Cerebellar cortex (tissue), 1 donor: ENCODE measurements around the gene HRC.
"Not testable (repeated sequence)": the region's sequence is repeated elsewhere in the genome, so short reads cannot be mapped to it uniquely, and the experiment has no call there.

Experiments used
- DNase-seq: peaks from one replicate; pipeline ENCODE4 v3.0.0-alpha.2; 2015; ENCODE audit warnings: low spot score

The HRC gene

DNA sequence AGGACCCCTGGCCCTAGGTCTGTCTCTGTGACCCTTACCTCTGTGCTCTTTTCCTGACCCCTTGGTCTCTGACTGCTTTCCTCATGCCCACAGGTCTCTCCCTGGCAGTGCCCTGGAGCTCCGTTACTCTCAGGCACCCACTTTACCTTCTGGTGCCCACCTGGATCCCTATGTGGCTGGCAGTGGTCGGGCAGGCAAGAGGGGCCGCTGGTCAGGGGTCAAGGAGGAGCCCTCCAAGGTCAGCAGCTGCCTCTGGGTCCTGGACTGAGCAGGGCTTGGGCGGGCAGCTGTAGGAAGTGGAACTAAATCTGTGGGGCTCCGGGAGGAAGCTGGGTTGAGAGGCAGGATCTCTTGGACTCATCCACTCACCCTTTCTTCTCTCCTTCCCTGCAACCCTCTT, 19.5 kb downstream of the HRC start:
- no peak for DNase-seq

DNA sequence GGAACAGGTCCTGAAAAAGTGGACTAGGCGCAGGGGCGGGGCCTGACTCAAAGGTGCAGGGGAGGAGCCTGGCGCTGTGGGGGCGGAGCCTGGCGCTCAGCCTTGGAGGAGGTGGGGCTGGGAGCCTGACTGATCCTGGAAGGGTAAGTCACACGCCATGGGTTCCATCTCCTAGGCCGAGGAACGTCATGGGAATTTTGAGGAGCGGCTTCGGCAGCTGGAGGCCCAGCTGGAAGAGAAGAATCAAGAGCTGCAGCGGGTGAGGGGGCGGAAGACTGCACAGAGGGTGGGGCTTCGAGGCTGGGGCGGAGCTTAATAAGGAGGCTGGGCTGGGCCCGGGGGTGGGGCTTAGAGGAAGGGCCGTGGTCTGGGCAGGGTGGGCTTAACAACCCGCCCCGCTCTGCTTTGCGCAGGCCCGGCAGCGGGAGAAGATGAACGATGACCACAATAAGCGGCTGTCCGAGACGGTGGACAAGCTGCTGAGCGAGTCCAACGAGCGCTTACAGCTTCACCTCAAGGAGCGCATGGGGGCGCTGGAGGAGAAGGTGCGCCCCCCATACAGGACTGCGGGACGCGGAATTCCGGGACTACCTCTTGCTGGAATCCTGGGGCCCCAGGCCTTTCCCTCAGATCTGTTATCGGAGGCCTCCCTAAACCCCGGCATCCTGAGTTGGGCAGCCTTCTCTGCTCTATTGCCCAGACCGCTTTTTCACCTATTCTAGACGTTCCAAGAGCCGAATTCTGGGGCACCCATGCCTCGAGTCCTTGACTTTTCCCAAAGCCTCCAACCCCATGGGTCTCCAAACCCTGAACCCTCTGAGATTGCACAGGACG, 21.4 kb downstream of the HRC start:
- DNase-seq: no peak

DNA sequence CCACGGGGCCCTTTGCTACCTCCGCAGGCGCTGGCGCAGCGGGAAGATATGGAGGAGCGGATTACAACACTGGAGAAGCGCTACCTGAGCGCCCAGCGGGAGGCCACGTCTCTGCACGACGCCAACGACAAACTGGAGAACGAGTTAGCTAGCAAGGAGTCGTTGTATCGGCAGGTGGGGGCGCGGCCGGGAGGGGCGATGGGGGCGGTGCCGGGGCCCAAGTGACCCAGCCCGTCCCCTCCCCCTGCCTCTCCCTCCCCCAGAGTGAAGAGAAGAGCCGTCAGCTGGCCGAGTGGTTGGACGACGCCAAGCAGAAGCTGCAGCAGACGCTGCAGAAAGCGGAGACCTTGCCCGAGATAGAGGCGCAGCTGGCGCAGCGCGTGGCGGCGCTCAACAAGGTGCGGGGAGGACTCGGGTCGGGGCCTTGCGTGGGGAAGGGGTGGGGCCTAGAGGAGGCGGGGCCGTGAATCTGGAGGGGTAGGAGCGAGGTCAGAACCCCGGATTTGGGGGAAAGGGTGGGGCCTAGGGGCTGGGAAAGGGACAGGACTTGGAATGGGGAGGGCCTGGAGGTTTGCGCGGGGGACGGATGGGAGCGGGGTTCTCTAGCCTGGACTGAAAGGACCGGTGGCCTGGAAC, 22.1 kb downstream of the HRC start:
- DNase-seq: no peak

DNA sequence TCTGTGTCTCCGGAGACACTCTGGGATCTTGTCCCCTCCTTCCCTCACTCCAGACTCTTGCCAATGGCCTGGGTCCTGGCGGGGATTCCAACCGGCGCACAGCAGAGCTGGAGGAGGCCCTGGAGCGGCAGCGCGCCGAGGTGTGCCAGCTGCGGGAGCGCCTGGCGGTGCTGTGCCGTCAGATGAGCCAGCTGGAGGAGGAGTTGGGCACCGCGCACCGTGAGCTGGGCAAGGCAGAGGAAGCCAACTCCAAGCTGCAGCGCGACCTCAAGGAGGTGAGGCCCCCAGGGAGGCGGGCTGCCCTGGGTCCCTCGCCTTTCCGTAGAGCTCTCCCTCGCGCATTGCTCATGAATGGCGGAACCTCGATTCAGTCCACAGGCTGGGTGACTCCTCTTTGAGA, 24.9 kb downstream of the HRC start:
- DNase-seq: no peak

DNA sequence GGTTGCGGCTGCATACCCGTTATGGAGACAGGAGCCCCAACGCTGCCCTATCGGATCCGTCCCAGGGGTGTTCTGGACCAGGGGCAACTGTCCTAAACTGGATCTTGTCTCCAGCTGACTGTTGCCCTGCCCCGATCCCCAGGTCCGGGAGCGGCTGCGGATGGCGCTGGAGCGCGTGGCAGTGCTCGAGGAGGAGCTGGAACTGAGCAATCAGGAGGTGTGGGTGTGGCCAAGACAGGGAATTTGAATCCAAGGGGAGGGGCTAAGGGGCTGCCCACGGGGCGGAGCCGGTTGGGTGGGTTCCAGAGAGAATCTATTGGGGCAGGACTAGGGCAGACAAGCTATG, 26.0 kb downstream of the HRC start:
- no peak for DNase-seq

DNA sequence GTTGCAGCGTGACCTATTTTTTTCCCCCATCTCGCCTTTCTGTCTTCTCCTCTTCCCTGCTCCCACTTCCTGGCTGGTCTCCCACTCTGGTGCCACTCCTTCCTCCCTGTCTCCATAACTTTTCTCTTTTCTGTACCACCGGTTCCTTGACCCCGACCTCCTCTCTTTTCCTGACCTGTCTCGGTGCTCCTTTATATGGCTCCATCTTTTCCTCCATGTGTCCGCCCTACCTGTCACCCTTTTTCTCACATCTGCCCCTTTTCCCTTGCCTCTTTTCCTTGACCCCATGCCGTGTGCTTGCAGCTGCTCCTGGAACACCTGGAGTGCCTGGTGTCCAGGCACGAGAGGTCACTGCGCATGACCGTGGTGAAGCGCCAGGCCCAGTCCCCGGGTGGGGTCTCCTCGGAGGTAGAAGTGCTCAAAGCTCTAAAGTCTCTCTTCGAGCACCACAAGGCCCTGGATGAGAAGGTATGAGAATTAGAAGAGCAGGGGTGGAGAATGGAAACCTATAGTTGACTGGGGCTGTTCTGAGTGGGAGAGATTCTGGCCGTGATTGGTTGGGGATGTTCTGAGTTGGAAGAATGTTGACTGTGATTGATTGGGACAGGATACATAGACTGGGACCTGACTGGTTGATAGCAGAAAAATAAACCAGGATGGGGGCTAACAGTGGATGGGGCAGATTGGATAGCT, 26.5 kb downstream of the HRC start:
- no peak for DNase-seq

DNA sequence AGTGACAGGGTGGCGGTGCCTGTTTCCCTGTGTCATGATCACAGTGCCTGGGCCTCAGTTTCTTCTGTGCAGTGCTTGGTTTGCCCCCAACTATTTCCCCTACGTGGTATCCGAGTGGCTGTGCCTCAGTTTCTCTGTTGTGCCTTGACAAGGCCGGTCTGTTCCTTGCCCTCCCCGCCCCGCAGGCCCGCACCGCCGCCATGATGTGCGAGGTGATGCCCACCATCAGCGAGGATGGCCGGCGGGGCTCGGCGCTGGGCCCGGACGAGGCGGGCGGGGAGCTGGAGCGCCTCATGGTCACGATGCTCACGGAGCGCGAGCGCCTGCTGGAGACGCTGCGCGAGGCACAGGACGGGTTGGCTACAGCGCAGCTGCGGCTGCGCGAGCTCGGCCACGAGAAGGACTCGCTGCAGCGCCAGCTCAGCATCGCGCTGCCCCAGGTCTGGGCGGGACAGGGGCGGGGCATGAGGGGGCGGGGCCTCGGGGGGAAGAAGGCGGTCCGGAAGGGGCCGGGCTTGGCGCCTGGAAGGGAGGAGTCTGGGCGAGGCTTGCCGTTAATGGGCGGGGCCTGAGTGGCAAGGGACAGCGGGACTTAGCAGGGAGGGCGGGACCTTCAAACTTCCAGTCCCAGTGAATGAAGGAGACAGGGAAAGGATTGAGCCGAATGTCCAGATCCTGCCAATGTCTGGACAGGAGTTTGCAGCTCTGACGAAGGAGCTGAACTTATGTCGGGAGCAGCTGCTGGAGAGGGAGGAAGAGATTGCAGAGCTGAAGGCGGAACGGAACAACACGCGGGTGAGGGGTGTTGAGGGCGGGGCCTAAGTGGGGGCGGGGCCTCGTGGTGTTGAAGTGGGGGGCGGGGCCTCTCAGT, 27.3 kb downstream of the HRC start:
- peak; percentile 98 for DNase-seq

DNA sequence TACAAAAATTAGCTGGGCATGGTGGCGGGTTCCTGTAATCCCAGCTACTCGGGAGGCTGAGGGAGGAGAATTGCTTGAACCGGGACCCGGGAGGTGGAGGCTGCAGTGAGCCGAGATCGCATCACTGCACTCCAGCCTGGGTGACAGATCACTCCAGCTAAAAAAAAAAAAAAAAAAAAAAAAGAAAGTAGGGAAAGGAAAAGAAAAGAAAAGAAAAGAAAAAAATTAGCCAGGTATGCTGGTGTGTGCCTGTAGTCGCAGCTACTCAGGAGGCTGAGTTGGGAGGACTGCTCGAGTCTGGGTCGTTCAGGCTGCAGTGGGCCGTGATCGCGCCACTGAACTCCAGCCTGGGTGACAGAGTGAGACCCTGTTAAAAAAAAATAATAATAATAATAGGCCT, 28.0 kb downstream of the HRC start:
- DNase-seq: not testable (repeated sequence)

DNA sequence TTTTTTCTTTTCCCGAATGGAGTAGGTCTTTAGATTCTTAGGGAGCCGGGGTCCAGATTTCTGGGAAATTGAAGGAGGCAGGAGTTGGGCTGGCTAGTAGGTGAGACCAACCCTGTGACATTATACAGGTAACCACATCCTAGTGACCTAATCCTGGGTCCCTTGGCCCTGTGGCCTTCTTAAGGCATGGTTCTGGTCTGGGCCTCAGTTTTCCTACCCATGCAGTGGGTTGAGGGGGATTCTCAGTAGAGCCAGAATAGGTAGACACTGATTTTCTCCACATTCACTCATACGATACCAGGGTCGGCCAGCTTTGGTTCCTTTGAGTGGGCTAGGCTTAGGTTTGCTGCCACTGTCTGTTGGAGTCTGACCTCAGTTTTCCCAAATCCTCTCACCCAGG, 28.6 kb downstream of the HRC start:
- no peak for DNase-seq

DNA sequence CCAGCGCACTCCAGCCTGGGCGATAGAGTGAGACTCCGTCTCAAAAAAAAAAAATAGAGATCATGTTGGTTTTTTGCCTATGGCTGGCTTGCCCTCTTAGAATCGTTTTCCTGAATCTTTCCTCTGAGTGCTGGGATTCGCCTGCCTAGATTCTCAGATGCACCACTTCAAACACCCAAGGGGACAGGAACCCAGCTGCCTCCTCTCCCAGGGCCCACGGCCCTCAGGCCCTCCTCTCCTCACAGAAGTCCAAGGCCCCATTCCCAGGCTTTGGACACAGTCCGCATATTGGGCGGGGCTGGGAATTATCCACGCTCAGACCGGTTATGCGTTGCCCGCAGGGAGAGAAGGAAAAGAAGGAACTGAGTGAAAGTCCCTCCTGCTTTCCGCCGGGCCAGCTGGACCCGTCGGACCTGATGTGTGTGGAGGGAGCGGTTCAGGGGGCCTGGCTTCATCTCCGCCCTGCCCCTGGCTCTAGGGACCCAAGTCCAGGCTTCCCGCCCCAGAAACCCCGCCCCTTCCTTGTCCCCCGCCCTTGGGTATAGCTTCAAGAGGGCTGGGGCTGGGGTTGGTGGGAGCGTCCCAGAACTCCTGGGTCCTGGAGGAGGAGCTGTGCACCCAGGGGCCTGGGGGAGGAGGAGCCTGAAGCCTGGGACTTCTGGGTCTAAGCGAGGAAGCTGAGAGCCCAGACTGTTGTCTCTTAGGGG, 30.0 kb downstream of the HRC start:
- peak; percentile 57 for DNase-seq

DNA sequence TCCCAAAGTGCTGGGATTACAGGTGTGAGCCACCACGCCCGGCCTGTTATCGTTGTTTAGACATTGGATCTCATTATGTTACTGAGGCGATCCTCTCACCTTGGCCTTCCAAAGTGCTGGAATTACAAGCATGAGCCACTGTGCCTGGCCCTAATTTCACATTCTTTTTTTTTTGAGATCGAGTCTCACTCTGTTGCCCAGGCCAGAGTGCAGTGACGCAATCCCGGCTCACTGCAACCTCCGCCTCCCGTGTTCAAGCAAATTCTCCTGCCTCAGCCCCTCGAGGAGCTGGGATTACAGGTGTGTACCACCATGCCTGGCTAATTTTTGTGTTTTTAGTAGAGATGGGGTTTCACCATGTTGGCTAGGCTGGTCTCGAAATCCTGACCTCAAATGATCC, 31.9 kb downstream of the HRC start:
- DNase-seq: not testable (repeated sequence)

DNA sequence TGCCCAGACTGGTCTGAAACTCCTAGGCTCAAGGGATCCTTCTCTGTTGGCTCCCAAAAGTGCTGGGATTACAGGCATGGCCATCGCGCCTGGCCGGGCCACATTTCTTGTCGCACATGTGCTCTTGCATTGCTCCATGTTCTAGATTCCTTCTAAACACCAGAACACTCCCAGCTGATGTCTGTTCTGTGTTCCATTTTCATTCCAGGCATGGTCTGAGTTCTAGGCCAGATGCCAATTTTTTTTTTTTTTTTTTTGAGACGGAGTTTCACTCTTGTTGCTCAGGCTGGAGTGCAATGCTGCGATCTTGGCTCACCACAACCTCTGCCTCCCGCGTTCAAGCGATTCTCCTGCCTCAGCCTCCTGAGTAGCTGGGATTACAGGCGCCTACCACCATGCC, 33.4 kb downstream of the HRC start:
- DNase-seq: not testable (repeated sequence)

DNA sequence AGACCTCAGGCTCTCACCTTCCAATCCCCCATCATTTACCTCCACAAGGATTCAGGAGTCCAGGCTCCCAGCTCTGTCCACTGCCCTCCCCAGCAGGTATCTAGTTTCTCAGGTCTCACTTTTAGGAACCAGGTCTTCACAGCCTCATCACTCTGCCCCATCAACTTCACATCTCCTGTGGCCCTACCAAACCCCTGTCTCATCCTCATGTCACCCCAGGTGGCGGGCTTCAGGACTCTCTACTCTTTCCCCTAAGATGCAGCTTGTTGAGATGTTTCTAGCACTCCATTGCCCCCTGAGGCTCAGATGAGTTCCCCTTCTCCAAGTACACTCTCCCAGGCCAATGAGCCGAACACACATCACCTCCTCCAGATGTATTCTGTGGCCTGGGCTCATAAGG, 34.3 kb downstream of the HRC start:
- no peak for DNase-seq

DNA sequence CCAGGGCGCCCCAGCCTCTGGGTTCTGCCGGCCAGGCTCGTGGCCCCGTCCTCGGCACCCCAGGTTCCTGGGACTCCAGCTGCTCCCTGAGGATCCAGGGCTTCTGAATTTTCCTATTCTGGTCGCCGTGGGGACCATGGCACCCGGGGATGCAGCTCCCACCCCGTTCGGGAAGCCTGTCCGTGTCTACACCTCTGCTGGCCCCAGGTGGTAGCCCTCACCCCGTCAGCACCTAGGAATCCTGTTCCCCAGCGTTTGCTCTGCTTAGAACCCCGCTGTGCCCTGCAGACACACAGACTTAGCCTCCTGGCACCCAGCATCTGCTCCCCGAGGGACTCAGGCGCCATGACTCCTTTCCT, 34.9 kb downstream of the HRC start:
- DNase-seq: no peak

DNA sequence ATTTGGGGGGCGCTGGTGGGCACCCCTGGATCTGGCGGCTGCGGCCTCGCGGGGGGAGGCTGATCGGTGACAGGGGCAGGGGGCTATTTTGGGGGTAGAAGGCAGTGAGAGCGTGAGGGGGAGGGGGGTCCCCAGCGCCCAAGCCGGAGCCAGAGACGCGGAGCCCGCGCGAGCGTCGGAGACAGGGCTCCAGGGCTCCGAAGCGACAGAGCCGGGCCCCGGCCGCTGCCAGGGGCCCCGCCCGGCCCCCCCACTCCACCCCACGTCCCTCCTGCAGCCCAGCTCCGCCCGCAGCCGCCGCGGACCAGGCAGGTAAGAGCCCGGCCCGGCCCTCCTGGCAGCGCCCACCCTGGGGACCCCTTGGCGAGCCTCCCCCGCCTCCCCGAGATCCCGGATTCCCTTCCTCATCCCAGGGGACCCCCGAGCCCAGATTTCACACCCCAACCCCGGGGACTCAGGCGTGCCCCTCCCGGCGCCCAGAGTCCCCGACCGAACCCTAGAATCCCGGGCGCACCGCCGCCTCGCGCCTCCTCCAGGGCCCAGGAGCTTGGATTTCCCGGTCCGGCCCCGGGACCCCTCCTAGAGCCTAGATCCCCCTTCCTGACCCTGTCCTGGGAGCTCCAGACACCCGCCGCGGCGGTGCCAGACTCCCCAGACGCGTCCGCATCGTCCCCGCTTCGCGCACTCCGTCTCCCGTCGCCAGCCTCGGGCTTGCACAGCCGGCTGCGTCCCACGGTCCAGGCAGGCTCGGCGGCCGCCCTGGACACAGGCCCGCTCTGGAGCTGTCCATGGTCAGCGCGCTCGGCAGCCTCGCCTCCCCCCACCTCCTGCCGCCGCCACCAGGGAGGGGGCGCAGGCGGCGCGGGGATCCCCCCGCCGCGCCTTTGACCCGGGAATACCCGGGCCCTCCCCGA, 35.5 kb downstream of the HRC start, which contains the start of gene PPFIA3:
Gene PPFIA3 (plus strand): TSS at position 134 of the 914 bp plus-strand sequence. CDS start 8,330 bp downstream, outside the sequence.
- peak; percentile 47 for DNase-seq

DNA sequence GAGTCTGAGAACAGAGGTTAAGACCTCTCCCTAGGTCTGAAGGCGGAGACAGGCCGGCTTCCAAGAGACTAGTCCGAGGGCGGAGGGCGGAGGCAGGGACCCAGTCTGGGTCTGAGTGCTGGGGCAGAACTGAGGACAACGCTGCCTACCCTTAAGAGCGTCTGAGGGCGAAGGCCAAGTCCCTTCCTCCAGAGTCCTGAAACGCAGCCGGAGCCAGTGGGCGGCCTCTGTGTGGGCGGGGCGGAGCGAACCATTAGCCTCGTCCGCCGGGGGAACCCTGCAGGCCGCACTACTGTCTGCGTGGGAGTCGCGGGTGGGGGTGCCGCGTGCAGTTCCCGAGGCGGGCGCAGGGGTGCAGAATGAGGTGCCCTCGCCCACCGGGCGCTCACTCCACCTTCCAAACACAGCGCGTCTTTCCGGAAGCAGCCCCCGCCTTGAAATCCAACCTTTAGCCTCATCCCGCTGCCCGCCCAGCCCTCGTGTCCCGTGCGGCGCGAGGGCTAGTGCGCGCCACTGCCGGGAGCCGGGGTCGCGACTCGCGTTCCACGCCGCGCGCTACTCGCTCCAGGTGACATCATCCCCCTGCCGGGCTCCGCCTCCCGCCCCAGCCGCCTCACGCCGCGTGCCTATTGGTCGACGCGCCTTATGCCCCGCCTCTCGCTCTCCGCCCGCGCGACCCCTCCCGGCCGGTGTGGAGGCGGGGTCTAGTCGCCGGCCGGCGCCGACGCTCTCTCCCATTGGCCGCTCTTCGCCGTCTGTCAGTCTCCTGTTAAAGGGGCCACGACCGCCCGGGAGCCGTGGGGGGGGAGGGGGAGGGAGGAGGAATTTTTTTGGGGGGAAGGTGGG, 36.4 kb downstream of the HRC start, which contains the start of gene C19orf73:
Gene C19orf73 (minus strand): TSS at position 579 of the 846 bp plus-strand sequence. CDS start 121 bp downstream, at position 458.
- peak; percentile 97 for DNase-seq

DNA sequence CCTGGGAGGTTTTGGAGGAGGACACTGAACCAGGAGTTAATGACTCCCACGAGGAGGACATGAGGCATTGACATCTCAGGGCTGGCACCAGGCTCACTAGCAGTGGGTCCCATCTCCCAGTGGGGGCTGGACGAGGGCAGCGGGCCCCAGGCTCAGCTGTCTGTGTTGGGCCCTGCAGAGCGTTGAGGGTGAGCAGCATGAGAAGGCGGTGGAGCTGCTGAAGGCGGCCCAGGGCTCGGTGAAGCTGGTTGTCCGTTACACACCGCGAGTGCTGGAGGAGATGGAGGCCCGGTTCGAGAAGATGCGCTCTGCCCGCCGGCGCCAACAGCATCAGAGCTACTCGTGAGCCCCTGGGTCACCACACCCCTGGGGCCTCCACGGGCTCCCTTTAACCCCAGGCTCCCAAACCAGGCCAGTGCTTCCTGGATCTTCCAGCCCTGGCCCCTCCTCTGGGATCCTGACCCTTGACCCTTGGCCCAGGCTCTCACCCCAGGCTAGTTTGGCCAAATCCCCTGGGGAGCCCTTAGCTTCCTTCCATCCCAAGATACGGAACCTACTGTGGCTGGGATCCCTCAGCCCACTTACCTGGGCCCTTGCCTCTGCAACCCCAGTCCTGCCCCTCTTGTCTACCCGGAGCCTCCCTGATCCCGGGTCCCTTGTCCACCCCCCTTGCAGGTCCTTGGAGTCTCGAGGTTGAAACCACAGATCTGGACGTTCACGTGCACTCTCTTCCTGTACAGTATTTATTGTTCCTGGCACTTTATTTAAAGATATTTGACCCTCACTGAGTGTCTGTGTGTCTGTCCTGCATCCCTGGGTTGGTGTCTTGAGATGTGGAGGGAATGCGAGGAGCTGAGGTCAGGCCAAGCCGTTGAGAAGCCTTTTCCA, 37.3 kb downstream of the HRC start:
- no peak for DNase-seq

DNA sequence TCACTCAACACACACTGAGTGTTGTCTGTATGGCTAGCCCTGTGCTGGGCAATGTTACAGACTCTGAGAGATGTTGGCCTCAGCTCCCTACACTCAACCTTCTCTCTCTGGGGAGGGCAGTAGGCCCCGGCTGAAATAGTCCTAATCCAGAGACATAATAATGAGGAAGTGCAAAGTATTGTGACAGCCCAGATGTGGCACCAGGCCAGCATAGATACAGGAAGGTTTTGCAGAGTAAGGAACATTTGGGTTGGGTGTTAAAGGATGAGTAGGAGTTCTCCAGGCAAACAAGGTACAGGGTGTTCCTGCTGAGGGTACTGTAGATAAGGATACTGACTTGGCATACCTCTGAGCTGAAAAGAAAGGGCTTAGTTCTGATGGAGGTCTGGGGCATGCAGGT, 38.7 kb downstream of the HRC start:
- DNase-seq: no peak
